Left renal pelvis (tissue), 4 donors: Measurements from ENCODE around the gene TUBB3. TPM values are rescaled to one million over a fixed set of nuclear protein-coding genes. Genes with fewer than 3 reads are reported as not detected.

ENCODE experiments used
- polyA plus RNA-seq, 4 donors: library from polyadenylated mRNA; unstranded; fragments of 120-200 nt; gene quantifications; one replicate each; pipeline ENCODE4 v1.2.1, GENCODE V29; 2013; ENCODE audit not compliant: insufficient read length in 4 of 4

TUBB3 gene
- polyA plus RNA-seq, 4 donors: 9.0 to 20.2 (median 12.6) TPM

Other genes with a start within 250 kb of the TUBB3 start
- gene CDK10, start 236.7 kb upstream of the TUBB3 start, polyA plus RNA-seq: 100 to 1,000 TPM in 2 of 4 donors, 10 to 100 TPM in 2; 71.0 to 160 (median 89.9) TPM
- 1 to 10 TPM; 2.8 to 8.1 (median 5.4) TPM for gene SPATA2L, start 221.6 kb upstream of the TUBB3 start, polyA plus RNA-seq
- 10 to 100 TPM; 10.8 to 17.3 (median 12.2) TPM for gene VPS9D1, start 202.4 kb upstream of the TUBB3 start, polyA plus RNA-seq
- 10 to 100 TPM; 23.6 to 35.4 (median 30.4) TPM for gene ZNF276, start 201.8 kb upstream of the TUBB3 start, polyA plus RNA-seq
- gene FANCA, start 106.7 kb upstream of the TUBB3 start, polyA plus RNA-seq: 10 to 100 TPM; 16.6 to 43.1 (median 27.5) TPM
- gene SPIRE2, start 94.9 kb upstream of the TUBB3 start, polyA plus RNA-seq: 10 to 100 TPM in 2 of 4 donors, 1 to 10 TPM in 2; 5.2 to 25.6 (median 9.2) TPM
- 100 to 1,000 TPM in 3 of 4 donors, 10 to 100 TPM in 1; 94.8 to 165 (median 129) TPM for gene TCF25, start 49.8 kb upstream of the TUBB3 start, polyA plus RNA-seq
- 1 to 10 TPM; 2.2 to 8.6 (median 3.0) TPM for gene MC1R, start 4.5 kb upstream of the TUBB3 start, polyA plus RNA-seq
- gene DEF8, start 25.4 kb downstream of the TUBB3 start, polyA plus RNA-seq: 10 to 100 TPM; 34.6 to 54.4 (median 38.4) TPM
- 10 to 100 TPM in 3 of 4 donors, 1 to 10 TPM in 1; 2.7 to 14.4 (median 12.6) TPM for gene DBNDD1, start 96.1 kb downstream of the TUBB3 start, polyA plus RNA-seq
- gene PRDM7, start 154.0 kb downstream of the TUBB3 start, polyA plus RNA-seq: 1 to 10 TPM in 1 of 4 donors, under 1 TPM in 3; 0.13 to 1.2 (median 0.38) TPM